Tibial artery (tissue), 4 donors: Measurements from ENCODE around the gene PCDHA5.
A peak's percentile ranks its signal among the peaks of the same experiment; 100 is the strongest.
"Not testable (repeated sequence)": the region's sequence is repeated elsewhere in the genome, so short reads cannot be mapped to it uniquely, and the experiment has no call there.

Experiments used
- DNase-seq, 2 donors: peaks; one replicate each; pipeline ENCODE4 v3.0.0-alpha.2; 2019
- H3K27ac ChIP-seq, 2 donors: fragments of 200-600 bp; sonication (generic) in 1 of 2; 1 replicate in 1 of 2; 2 replicates in 1 of 2; pipeline ENCODE4 v1.5.1; 2018 to 2019; ENCODE audit warnings: mild to moderate bottlenecking in 1 of 2
- H3K27me3 ChIP-seq, 2 donors: fragments of 200-600 bp; sonication (generic) in 1 of 2; one replicate each; pipeline versions ENCODE4 v1.5.1 to v1.6.0; 2016 to 2019
- H3K36me3 ChIP-seq, 3 donors: fragments of 200-600 bp; sonication (generic) in 2 of 3; one replicate each; pipeline ENCODE4 v1.5.1; 2016 to 2019; ENCODE audit warnings: mild to moderate bottlenecking in 2 of 3
- H3K4me1 ChIP-seq, 4 donors: fragments of 200-600 bp; sonication (generic) in 2 of 4; 1 replicate in 3 of 4; 2 replicates in 1 of 4; pipeline ENCODE4 v1.5.1; 2016 to 2019
- H3K4me3 ChIP-seq, 2 donors: fragments of 200-600 bp; sonication (generic) in 1 of 2; 1 replicate in 1 of 2; 2 replicates in 1 of 2; pipeline ENCODE4 v1.5.1; 2018 to 2019; ENCODE audit warnings: mild to moderate bottlenecking in 2 of 2
- H3K9me3 ChIP-seq, 3 donors: fragments of 200-600 bp; sonication (generic) in 1 of 3; one replicate each; pipeline ENCODE4 v1.5.1; 2016 to 2019
- intact Hi-C: fragments of 100-400 bp; cut with DNase I; formaldehyde crosslinking; loops from one replicate; pipeline ENCODE4 v1.15.0; 2023; ENCODE audit warnings: low total_unique reads
- TF ChIP-seq, protein P1 (sequence below), 2 experiments: fragments of 200-600 bp in 1 of 2; fragments of 450-650 bp in 1 of 2; IDR thresholded peaks; one replicate each; pipeline ENCODE4 v1.5.1; 2017 to 2019; ENCODE audit warnings: antibody characterized with exemption in 2 of 2, mild to moderate bottlenecking in 1 of 2, moderate library complexity in 1 of 2

Gene PCDHA5

GRCh38 chr5:140821375-140822280, at the start of gene PCDHA5:
Gene PCDHA5 (plus strand): TSS chr5:140821613.
- Histone ChIP-seq H3K27me3 (peaks cover 0 to 6% of the 10 kb centered on the region in 2 donors), H3K4me3 (no peak within 1 kb of the TSS), H3K9me3 (peaks cover 0 to 42% (median 16%) of the 10 kb centered on the region in 3 donors), H3K36me3 (no peaks in the 10 kb centered on the region), H3K27ac (no peak within 1 kb of the TSS), H3K4me1 (no peaks in the 10 kb centered on the region)
- no peak for DNase-seq
- TF ChIP-seq, protein P1, sequence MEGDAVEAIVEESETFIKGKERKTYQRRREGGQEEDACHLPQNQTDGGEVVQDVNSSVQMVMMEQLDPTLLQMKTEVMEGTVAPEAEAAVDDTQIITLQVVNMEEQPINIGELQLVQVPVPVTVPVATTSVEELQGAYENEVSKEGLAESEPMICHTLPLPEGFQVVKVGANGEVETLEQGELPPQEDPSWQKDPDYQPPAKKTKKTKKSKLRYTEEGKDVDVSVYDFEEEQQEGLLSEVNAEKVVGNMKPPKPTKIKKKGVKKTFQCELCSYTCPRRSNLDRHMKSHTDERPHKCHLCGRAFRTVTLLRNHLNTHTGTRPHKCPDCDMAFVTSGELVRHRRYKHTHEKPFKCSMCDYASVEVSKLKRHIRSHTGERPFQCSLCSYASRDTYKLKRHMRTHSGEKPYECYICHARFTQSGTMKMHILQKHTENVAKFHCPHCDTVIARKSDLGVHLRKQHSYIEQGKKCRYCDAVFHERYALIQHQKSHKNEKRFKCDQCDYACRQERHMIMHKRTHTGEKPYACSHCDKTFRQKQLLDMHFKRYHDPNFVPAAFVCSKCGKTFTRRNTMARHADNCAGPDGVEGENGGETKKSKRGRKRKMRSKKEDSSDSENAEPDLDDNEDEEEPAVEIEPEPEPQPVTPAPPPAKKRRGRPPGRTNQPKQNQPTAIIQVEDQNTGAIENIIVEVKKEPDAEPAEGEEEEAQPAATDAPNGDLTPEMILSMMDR (IDR thresholded peaks at IDR 0.05), result peak in 1 of 2 experiments; percentile 15
- intact Hi-C loops, result no loop called here

DNA sequence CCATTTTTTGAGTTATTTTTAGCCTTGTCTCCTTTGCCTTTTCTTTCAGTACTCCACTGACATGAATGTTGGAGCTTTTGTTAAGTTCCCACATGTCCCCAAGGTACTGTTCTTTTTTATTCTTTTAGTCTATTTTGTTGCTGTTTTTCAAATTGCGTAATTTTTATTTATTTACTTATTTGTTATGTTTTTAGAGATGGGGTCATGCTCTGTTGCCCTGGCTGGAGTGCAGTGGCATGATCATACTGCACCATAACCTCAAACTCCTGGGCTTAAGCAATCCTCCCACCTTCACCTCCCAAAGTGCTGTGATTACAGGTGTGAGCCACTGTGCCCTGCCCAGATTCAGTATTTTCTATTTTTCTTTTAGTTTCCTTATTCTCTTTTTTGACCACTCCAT, 40.9 kb upstream of the PCDHA5 start:
- intact Hi-C loops, result no loop called here
- H3K4me3 ChIP-seq, result no peak overlapping the region
- TF ChIP-seq, protein P1 (IDR thresholded peaks at IDR 0.05), result no peak

DNA sequence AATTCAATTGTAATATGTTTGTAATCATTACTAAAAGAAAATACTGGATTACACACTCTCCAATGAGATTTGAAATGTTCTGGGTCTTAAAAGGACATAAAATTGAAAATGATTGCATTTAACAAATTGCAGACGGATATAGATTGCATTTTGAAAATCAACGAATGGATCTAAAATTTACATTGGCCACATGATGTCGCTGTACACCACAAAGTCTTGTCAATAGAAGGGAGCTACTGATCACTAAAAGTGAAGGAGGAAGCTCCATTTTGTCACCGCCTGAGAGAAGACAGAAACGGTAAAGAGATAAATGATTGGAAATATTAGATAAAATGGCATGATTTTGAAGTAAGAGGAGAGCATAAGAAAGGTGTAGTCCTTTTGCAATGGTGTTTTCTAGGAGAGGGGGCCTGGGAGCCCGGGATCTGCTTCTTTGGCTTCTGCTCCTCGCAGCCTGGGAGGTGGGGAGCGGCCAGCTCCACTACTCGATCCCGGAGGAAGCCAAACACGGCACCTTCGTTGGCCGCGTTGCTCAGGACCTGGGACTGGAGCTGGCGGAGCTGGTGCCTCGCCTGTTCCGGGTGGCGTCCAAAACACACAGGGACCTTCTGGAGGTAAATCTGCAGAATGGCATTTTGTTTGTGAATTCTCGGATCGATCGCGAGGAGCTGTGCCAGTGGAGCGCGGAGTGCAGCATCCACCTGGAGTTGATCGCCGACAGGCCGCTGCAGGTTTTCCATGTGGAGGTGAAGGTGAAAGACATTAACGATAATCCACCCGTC, 35.3 kb upstream of the PCDHA5 start, which contains the start of gene PCDHA1:
PCDHA1 (plus strand) TSS at position 236 of the 782 bp plus-strand sequence.
- no peak for DNase-seq
- intact Hi-C loops, result no loop called here
- Histone ChIP-seq H3K27ac (no peak within 1 kb of the TSS), H3K9me3 (peaks cover 3 to 89% (median 58%) of the 10 kb centered on the region in 3 donors), H3K4me3 (no peak within 1 kb of the TSS), H3K36me3 (peaks cover 0 to 8% (median 5%) of the 10 kb centered on the region in 3 donors), H3K27me3 (peaks cover 0 to 18% of the 10 kb centered on the region in 2 donors), H3K4me1 (no peaks in the 10 kb centered on the region)
- TF ChIP-seq, protein P1 (IDR thresholded peaks at IDR 0.05), result no peak

More for the DNA sequence above, 40.9 kb upstream of the PCDHA5 start:
- H3K36me3 ChIP-seq, result no peaks in the 10 kb centered on the region
- no peak overlapping the region for H3K27ac ChIP-seq
- DNase-seq, result no peak
- H3K9me3 ChIP-seq, result peaks cover 0 to 66% (median 61%) of the 10 kb centered on the region in 3 donors
- no peaks in the 10 kb centered on the region for H3K27me3 ChIP-seq
- no peaks in the 10 kb centered on the region for H3K4me1 ChIP-seq

- intact Hi-C loops, H3K4me1 ChIP-seq, H3K36me3 ChIP-seq, DNase-seq, H3K27ac ChIP-seq, H3K4me3 ChIP-seq: not testable (repeated sequence)
- Histone ChIP-seq H3K9me3 (peaks cover 3 to 78% (median 51%) of the 10 kb centered on the region in 3 donors), H3K27me3 (peaks cover 0 to 18% of the 10 kb centered on the region in 2 donors)
Observed at GRCh38 chr5:140787422-140787821, 34.0 kb upstream of the PCDHA5 start.

DNA sequence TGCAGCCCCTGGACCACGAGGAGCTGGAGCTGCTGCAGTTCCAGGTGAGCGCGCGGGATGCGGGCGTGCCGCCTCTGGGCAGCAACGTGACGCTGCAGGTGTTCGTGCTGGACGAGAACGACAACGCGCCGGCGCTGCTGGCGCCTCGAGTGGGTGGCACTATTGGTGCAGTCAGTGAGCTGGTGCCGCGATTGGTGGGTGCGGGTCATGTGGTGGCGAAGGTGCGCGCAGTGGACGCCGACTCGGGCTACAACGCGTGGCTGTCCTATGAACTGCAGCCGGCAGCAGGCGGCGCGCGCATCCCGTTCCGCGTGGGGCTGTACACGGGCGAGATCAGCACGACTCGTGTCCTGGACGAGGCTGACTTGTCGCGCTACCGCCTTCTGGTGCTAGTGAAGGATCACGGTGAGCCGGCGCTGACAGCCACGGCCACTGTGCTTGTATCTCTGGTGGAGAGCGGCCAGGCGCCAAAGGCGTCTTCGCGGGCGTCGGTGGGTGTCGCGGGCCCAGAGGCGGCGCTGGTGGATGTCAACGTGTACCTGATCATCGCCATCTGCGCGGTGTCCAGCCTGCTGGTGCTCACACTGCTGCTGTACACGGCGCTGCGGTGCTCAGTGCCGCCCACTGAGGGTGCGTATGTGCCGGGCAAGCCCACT, 33.4 kb upstream of the PCDHA5 start:
- H3K4me1 ChIP-seq, H3K36me3 ChIP-seq, H3K4me3 ChIP-seq, H3K27ac ChIP-seq, DNase-seq, intact Hi-C loops: not testable (repeated sequence)
- peaks cover 0 to 18% of the 10 kb centered on the region in 2 donors for H3K27me3 ChIP-seq
- peaks cover 3 to 73% (median 48%) of the 10 kb centered on the region in 3 donors for H3K9me3 ChIP-seq

GRCh38 chr5:140791089-140791488, 30.3 kb upstream of the PCDHA5 start:
- Histone ChIP-seq H3K4me3 (no peak overlapping the region), H3K9me3 (peaks cover 3 to 76% (median 53%) of the 10 kb centered on the region in 3 donors), H3K4me1 (no peaks in the 10 kb centered on the region), H3K36me3 (peaks cover 0 to 8% (median 5%) of the 10 kb centered on the region in 3 donors), H3K27me3 (peaks cover 0 to 28% of the 10 kb centered on the region in 2 donors), H3K27ac (no peak overlapping the region)
- TF ChIP-seq, protein P1 (IDR thresholded peaks at IDR 0.05), result no peak
- intact Hi-C loops, result no loop called here
- no peak for DNase-seq
